ENCODE data around the gene IPMK.

- no peak for TF ChIP-seq CTCF (conservative IDR thresholded peaks at IDR 0.05)
- TF ChIP-seq ZFX (IDR thresholded peaks at IDR 0.05): no peak
Observed at GRCh38 chr10:58278274-58278961, 10.7 kb upstream of the IPMK start.

Measured in C4-2B (cell line).